Measurements from ENCODE around the gene HAUS7. TPM values are rescaled to one million over a fixed set of nuclear protein-coding genes. Genes with fewer than 3 reads are reported as not detected.

HAUS7 gene
- total RNA-seq, 1 experiment from 2014 or later, result 28.9 TPM

- BruUV-seq (replicated peaks), result no TSS peak
- POLR2A ChIA-PET, result no interaction called here
Observed at GRCh38 chrX:153476666-153477363, 6.4 kb upstream of the HAUS7 start.

More at GRCh38 chrX:153476666-153477363, 6.4 kb upstream of the HAUS7 start:
- RAD21 ChIA-PET (ENCODE audit: low non-redundant PET in 1 of 2, low total read pairs in 2 of 2, uncharacterized antibody in 2 of 2, unreplicated experiment in 2 of 2), result no interaction called here
- no peak overlapping the region for H3K9ac ChIP-seq (ENCODE audit: low read length)
- no peak for TF ChIP-seq ZNF274 (IDR thresholded peaks at IDR 0.05; ENCODE audit: low read depth, low read length)
- TF ChIP-seq REST (IDR thresholded peaks at IDR 0.05; ENCODE audit: low read depth), result no peak
- no peak for TF ChIP-seq TCF7L2 (IDR thresholded peaks at IDR 0.05; ENCODE audit: borderline replicate concordance, extremely low read depth, insufficient read depth, insufficient read length)
- no peak for TF ChIP-seq ZFX (IDR thresholded peaks at IDR 0.05)
- no peak for TF ChIP-seq FOSL1 (IDR thresholded peaks at IDR 0.05; ENCODE audit: low read depth)
- TF ChIP-seq POLR2A (IDR thresholded peaks at IDR 0.05; ENCODE audit: borderline replicate concordance, extremely low read depth, insufficient read depth, insufficient read length), result no peak
- no peak for TF ChIP-seq SP1 (IDR thresholded peaks at IDR 0.05; ENCODE audit: low read depth)
- no peak for TF ChIP-seq ELF1 (IDR thresholded peaks at IDR 0.05; ENCODE audit: borderline replicate concordance, low read depth)
- no peak for TF ChIP-seq EZH2phosphoT487 (IDR thresholded peaks at IDR 0.05; ENCODE audit: borderline replicate concordance)
- no peak for TF ChIP-seq CTCF (IDR thresholded peaks at IDR 0.05 in 2 of 3, conservative IDR thresholded peaks at IDR 0.05 in 1 of 3; ENCODE audit: borderline replicate concordance in 1 of 3, insufficient read depth in 1 of 3, low read depth in 2 of 3, low read length in 2 of 3)
- TF ChIP-seq EZH2 (IDR thresholded peaks at IDR 0.05), result no peak
- no peak for TF ChIP-seq RAD21 (IDR thresholded peaks at IDR 0.05; ENCODE audit: low read depth)
- TF ChIP-seq MAX (IDR thresholded peaks at IDR 0.05), result no peak
- TF ChIP-seq ATF3 (IDR thresholded peaks at IDR 0.05), result no peak
- TF ChIP-seq POLR2AphosphoS5 (IDR thresholded peaks at IDR 0.05; ENCODE audit: low read depth, low read length), result no peak
- no peak for TF ChIP-seq YY1 (IDR thresholded peaks at IDR 0.05; ENCODE audit: extremely low read depth, insufficient replicate concordance, low read depth, low read length)
- no peak for TF ChIP-seq CBX3 (IDR thresholded peaks at IDR 0.05; ENCODE audit: low read depth)
- TF ChIP-seq SIN3A (IDR thresholded peaks at IDR 0.05; ENCODE audit: low read depth), result no peak
- H3K4me2 ChIP-seq (ENCODE audit: low read length), result no peak overlapping the region
- no peak overlapping the region for H3K4me3 ChIP-seq (replicated peaks in 1 of 2; ENCODE audit: low read depth in 1 of 2, low read length in 2 of 2)
- H4K20me1 ChIP-seq (ENCODE audit: insufficient read depth), result no peaks in the 10 kb centered on the region
- H3K36me3 ChIP-seq (ENCODE audit: control insufficient read depth in 1 of 2, insufficient read depth in 2 of 2, low read length in 2 of 2), result no peaks in the 10 kb centered on the region
- no peaks in the 10 kb centered on the region for H3K79me2 ChIP-seq (ENCODE audit: insufficient read depth, low read length)
- H3K27me3 ChIP-seq (ENCODE audit: insufficient read depth, low read length), result no peaks in the 10 kb centered on the region
- H3K9me2 ChIP-seq (ENCODE audit: insufficient read depth), result no peaks in the 10 kb centered on the region
- ATAC-seq (no peak), DNase-seq (ENCODE audit: low read depth, low spot score) (no peak)
- no peak overlapping the region for H2AFZ ChIP-seq (ENCODE audit: low read depth, low read length, poor library complexity, severe bottlenecking)
- intact Hi-C loops (cut with micrococcal nuclease), result no loop called here
- CTCF ChIA-PET, result no interaction called here
- H3K9me3 ChIP-seq (ENCODE audit: control insufficient read depth in 1 of 2, insufficient read depth in 1 of 2, low read depth in 1 of 2, low read length in 2 of 2), result no peaks in the 10 kb centered on the region
- H3K4me1 ChIP-seq (ENCODE audit: control insufficient read depth in 1 of 2, insufficient read depth in 2 of 2, low read length in 2 of 2), result peaks cover 0 to 5% of the 10 kb centered on the region in 2 experiments; a peak in 1 of 4 replicates
- no peak overlapping the region for H3K27ac ChIP-seq (ENCODE audit: low read depth, low read length)

Measured in HCT116 (cell line).